WI38 (cell line): ENCODE data around the gene MFSD6.

Source experiments
- H3K4me3 ChIP-seq: 2 replicates; pipeline ENCODE4 v1.5.1; 2011; ENCODE audit warnings: low read depth, mild to moderate bottlenecking, control low read depth, low read length
- TF ChIP-seq, protein P1 (sequence below): IDR thresholded peaks from 2 replicates; pipeline ENCODE4 v1.5.1; 2012; ENCODE audit warnings: low read depth, mild to moderate bottlenecking, control low read depth, low read length

Gene MFSD6

DNA sequence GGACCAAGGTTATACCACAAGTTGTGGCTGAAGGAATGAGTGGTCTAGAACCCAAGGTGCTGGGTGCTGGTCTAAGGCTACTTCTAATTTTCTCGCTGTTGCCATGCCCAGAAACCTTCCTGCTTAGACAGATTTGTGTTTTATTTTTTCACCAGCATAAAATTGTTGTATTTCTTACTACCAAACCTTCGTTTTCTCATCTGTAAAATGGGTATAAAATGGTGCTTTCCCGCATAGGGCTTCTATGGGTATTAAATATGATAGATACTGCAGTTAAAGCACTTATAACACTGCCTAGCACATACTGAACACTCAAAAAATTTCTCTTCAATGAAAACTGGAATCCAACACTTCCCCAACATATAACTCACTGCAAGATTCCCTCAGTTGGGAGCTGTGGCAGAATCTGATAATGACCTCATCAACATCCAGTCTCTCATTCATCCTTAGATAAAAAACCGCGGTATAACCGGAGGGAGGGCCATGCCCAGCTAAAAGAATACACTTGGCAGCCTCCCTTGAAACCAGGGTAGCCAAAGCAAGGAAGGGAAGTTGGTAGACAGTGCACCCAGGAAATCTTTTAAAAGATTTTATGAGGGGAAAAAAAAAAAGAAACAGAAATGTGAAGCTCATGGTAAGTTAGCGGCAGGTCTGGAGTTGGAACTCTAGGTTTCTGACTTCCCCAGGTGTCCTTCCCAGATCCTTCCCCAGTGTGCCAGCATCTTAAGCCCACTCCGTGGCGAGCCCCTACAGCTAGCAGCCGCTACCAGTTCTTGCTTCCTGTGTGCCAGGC, 125.2 kb downstream of the MFSD6 start:
- TF ChIP-seq, protein P1, sequence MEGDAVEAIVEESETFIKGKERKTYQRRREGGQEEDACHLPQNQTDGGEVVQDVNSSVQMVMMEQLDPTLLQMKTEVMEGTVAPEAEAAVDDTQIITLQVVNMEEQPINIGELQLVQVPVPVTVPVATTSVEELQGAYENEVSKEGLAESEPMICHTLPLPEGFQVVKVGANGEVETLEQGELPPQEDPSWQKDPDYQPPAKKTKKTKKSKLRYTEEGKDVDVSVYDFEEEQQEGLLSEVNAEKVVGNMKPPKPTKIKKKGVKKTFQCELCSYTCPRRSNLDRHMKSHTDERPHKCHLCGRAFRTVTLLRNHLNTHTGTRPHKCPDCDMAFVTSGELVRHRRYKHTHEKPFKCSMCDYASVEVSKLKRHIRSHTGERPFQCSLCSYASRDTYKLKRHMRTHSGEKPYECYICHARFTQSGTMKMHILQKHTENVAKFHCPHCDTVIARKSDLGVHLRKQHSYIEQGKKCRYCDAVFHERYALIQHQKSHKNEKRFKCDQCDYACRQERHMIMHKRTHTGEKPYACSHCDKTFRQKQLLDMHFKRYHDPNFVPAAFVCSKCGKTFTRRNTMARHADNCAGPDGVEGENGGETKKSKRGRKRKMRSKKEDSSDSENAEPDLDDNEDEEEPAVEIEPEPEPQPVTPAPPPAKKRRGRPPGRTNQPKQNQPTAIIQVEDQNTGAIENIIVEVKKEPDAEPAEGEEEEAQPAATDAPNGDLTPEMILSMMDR: no peak
- peak overlapping the region; percentile 69 for H3K4me3 ChIP-seq

DNA sequence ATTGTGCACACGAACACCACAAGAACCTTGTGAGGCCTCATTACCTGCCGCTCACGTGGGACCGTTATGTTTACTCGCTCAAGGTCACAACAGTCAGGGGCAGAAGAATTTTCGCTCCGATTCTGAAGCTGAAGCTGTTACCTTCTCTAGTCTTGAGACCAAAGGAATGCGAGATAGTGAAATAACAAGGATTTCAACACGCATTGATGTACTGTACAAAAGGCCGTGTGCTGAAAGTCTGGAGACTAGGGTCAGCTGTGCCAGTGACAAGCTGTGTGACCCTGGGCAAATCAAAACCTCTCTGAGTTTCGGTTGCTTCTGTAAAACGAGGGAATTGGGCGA, 125.8 kb downstream of the MFSD6 start:
- H3K4me3 ChIP-seq: peak overlapping the region; percentile 69
- TF ChIP-seq, protein P1: no peak

DNA sequence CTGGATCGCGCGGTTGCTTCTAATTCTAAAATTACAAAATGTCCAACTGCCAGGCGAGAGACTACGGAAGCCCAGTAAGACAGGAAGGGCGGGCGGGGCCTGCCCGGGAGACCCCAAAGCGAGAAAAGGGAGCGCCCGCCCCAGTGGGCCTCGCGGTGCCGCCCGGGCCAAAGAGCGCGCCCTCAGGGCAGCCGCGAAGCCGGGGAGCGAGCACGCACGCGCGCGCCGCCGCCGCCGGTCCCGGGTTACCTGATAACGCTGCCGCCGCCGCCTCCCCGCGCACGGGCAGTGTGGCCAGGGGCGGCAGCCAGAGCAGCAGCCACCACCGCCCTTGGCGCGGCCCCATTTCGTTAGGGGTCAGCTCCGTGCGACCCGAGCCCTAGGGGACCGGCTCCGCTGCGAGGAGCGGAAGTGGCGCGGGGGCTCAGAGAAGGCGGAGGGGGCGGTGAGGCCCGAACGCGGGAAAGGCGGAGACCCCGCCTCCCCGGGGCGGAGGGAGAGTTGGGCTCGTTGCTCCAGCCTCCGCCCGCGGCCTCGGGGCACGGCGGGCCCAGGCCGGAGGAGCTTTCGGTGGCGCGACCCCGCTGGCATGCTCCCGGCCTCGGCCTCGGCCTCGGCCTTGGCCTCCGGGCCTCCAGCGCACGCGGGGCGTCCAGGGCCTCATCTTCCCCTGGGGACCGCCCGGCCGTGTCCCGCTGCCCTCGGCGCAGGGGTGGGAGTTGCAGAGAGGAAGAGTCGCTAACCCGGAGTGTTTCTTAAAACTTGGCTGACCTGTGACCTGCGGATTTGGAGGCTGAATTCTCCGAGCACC, 126.4 kb downstream of the MFSD6 start, which contains the start of gene NEMP2:
Gene NEMP2, minus strand, starts transcription at position 413 of the 811 bp plus-strand sequence. Its CDS starts 67 bp downstream, at position 346.
- TF ChIP-seq, protein P1: no peak
- H3K4me3 ChIP-seq: peak within 1 kb of the TSS; percentile 69

DNA sequence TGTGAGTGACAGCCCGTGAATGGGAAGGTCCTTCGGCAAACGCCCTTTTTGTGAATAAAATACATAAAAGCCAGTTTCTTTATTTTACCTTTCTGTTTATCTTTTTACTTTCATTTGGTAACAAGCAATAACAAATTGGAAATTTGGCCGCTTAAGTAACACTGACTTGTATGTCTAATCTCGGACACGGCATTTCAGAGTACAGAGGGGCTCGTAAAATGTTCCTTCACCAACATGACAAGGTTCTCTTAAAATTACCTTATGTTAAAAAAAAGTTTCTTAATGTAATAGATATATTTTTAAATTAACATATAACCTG, 126.9 kb downstream of the MFSD6 start:
- TF ChIP-seq, protein P1: no peak
- peak overlapping the region; percentile 69 for H3K4me3 ChIP-seq

DNA sequence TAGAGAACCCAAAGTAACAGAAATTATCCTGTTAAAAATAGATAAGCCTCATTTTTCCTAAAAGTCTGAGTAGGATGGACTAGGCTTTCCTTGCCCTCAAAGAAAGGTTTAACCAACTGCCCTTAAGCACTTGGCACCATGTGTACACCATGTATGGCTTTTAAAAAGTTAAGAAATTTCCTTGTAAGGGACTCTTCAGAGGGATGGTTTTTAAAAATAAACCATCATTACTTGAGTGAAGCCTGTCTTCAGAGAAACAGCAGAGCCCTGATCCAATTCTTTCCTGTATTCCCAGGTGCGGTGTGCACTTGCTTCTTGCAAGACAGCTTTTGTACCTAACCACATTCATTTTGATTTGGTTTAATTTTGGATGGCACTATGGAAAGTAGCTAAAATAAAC, 127.4 kb downstream of the MFSD6 start:
- TF ChIP-seq, protein P1: no peak

DNA sequence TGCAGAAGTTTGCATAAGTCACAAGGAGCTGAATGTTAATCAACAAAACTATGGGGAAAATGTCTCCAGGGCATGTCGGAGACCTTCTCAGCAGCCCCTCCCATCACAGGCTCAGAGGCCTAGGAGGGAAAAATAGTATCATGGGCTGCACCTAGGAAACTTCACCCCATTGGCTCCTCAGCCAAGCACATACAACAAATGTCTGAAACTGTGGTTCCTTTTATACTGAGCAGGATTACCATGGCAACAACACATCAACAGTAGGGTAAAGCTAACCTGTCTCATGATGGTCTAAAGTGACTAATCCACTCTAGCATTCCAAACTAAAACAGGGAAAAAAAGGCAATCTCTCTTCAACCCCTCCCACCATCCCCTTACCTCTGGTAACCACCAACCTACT, 129.6 kb downstream of the MFSD6 start:
- H3K4me3 ChIP-seq: no peak overlapping the region
- TF ChIP-seq, protein P1: no peak

More for the DNA sequence above, 127.4 kb downstream of the MFSD6 start:
- peak overlapping the region; percentile 69 for H3K4me3 ChIP-seq

DNA sequence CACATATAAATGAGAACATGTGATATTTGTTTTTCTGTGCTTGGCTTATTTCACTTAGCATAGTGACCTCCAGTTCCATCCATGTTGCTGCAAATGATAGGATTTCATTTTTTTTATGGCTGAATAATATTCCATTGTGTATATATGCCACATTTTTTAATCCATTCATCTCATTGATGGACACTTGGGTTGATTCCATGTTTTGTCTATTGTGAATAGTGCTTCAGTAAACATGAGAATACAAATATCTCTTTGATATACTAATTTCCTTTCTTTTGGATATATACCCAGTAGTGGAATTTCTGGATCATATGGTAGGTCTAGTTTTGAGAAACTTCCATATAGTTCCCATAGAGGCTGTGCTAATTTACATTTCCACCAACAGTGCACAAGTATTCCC, 130.0 kb downstream of the MFSD6 start:
- TF ChIP-seq, protein P1: no peak
- H3K4me3 ChIP-seq: no peak overlapping the region
